Endometrium (tissue), 2 donors: Measurements from ENCODE around the gene PRLR.

Experiments
- FAIRE-seq: peaks from 2 replicates; lab custom pipeline; 2012; peaks lifted over from hg19 to GRCh38; lab: Jason Lieb, UNC
- donor health status: control.
- donor health status: control.

The PRLR gene

DNA sequence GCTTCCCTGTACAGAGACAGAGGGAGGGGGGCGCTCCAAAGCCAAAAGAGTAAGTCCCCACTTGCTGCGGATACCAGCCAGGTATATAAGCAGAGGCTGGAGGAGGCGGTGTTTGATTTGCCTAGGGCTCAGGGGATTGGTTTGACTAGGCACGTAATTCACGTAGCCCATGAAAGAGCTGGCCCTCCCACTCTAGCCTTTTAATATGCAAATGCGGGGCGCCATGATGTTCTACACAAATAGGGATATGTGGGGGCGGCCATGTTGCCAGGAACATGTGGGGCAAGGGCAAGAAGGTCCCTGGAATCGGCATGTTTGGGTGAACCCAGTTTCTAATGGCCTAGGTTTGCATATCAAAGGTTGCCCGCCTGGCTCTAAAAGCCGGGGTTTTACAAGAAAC is 3.3 kb upstream of the PRLR start:
- no peak for FAIRE-seq

DNA sequence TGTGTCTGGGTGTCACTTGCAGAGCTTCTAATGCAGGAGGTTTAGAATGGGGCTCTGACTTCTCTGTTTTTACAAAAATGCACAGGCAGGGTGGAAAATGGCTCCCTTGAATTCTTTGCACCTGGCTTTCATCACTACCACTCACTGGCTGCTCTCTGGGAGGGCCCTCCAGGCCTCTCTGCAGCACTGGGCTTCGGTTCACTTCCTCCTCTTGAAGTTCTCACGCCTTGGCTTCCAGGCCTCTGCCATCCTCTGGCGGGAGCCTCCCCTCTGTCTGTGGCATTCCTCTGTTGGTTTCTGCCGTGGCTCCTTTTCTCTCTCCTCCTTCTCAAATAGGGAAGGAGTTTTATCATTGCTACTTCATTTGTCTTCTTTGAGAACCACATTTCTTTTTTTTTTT is 2.8 kb upstream of the PRLR start:
- no peak for FAIRE-seq

DNA sequence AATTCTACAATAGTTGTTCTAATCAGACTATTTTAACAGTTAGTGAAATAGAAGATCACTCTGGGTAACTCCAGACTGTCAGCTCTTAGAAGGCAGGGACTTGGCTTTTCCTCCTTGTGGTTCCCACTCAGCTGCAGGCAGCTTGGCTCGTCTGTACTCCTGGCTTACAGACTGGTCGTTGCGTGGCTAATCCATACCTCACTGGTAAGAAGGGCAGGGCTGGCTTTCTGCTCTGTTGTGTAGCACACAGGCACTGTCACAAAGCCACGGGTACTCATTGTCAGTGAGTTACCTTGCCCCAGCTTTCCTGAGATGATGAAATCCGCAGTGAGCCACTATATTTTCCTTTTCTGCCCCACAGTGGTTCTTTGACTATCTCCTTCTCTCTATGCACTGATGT is 1.8 kb upstream of the PRLR start:
- FAIRE-seq = no peak

DNA sequence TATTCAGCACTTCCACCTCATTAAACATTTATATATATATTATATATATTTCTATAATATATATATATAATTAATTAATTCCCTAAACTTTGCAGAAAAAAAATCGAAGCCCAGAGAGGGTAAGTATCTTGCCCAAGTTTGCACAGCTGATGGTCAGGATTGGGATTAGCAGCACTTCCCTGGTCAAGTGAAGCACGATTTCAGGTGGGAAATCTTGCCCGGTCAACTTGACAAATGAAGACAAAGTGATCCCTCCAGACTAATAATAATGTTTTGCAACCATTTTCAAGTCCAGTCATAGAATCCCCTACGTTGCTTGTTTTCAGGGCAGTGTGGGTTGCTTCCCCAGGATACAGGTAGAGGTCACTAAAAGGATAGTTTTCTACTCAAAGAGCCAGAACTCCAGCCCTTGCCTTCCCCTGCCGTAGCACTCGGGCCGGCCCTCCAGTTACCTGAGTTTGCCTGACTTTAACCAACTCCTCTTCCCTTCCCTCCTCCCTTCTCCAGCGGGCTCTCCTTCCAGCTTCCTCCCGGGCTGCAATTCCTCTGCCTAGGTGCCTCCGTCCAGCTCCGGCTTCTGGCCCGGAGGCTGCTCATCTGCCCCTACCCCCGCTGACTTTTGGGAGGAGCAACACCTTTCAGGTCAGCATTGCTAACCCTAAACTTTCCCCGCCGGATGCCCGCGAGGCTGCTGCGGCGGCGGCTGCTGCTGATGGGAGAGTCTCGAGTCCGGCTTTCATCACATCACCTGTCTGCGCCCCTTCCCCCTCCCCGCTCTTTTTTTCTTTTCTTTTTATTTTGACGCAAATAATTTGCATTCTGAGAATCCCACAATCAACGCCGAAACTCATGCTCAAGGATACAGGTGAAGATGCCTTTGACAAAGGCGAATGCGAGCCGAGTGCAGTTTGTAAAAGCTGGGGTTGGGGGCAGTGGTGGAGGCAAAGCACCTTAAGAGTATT is 930 bp downstream of the PRLR start:
- no peak for FAIRE-seq

GRCh38 chr5:35228310-35228709 is 2.0 kb downstream of the PRLR start:
- FAIRE-seq = no peak

DNA sequence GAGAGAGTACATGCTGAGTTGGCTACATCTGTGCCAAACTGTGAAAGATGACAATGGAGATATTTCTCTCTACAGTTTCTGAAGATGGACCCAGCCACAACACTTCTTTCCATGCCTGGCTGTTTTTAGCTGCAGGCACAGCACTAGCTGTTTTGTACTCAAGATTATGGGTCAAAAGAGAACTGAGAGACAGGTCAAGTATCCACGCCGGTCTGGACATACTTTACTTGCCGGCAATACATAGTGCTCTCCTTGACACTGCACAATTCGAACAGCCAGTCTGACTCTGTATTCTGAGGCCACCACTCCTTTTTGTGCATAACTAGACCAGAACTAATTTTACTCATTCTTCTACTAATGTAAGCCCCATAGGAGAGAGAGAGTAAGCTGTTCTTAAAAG is 2.6 kb downstream of the PRLR start:
- no peak for FAIRE-seq

GRCh38 chr5:35223787-35224395 is 6.4 kb downstream of the PRLR start:
- no peak for FAIRE-seq

DNA sequence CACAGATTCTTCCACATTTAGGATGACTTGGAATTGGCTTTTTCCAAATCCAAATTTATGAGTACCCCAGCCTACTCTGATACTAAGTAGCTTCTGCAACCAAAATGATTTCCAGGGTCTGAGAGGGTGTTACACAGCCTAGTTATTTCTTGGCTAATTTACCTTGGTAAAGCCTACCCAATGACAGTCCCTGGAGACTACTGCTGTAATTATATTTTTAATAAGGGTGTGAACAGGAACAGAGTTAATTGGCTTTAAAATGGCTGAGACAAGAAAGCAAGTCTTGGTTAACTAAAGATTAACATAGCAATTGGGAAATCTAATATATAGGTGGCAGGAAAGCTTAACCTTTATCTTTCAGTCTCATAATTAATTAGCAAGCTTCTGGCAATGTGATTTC is 9.3 kb downstream of the PRLR start:
- no peak for FAIRE-seq

- FAIRE-seq = no peak
These were observed 11.3 kb downstream of the PRLR start for GRCh38 chr5:35218981-35219380.

DNA sequence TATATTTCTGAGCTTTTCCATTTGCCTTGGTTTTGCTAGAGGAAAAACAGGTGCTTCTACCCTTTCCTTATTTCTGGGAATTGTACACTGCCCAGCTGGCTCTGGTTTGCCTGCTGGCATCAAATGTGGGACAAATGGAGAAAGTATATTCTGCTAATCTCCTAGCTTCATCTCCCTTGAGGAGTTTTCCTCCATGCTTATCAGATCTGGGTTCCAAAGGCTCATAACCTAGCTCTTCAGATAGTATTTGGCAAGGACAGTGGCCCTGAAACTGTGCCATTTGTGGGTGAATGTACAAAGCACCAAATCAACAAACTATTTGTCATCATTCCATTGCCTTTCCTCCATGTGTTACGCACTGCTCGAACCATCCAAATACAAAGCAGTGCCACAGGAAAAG is 16.2 kb downstream of the PRLR start:
- FAIRE-seq = no peak

DNA sequence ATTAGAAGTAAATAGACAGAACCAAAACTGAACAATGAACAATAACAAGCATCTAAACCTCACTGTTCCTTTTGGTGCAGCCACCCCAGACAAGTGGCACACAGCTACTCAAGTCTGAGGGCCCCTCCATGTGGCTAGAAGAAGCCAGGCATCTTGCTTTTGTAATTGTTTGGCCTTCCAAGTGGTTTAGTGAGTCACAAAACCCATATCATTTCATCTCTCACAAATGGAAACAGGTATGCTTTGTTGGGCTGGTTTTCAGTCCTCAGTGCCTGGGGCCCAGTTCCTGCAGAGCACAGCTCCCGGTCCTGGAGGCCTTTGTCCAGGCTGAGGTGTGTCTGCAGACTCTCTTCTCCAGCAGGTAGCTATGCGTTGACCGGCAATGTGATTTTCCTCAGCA is 16.7 kb downstream of the PRLR start:
- no peak for FAIRE-seq

GRCh38 chr5:35212122-35212982 is 17.9 kb downstream of the PRLR start:
- no peak for FAIRE-seq

GRCh38 chr5:35209862-35210261 is 20.4 kb downstream of the PRLR start:
- no peak for FAIRE-seq

DNA sequence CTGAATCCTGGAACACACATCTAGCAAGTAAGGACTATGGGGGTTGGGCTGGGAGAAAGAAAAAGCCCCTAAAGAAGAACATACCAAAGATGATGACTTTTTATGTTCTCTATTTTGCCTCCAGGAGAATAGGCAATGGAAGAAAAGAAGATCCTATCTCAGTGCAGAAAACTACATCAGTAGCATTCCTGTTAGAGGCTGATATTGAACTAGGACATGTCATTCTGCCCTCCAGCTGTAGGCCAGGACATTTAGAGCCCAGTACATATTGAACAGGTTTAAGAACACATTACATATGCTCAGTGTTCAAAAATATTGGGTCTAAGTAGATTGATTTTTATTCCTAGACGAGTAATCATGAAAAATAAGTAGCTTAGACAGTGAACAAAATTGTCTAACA is 24.7 kb downstream of the PRLR start:
- FAIRE-seq = no peak

DNA sequence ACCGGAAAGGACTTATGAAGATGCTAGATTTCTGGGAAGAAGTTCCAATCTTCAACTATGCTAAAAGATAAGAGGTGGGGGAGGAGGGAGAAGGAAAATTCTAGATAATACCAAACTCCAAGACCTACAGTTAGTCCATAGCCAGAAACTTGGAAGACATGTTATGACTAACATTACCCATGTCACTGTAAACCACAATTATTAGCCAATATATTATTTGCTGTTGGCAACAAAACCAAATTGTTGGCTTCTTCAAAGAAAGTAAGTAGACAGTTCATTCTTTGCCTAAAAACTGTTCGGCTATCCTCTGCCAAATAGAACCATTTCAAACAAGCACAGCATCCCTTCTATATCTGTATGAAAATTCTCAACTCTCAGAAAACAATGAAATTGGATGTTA is 25.1 kb downstream of the PRLR start:
- no peak for FAIRE-seq

DNA sequence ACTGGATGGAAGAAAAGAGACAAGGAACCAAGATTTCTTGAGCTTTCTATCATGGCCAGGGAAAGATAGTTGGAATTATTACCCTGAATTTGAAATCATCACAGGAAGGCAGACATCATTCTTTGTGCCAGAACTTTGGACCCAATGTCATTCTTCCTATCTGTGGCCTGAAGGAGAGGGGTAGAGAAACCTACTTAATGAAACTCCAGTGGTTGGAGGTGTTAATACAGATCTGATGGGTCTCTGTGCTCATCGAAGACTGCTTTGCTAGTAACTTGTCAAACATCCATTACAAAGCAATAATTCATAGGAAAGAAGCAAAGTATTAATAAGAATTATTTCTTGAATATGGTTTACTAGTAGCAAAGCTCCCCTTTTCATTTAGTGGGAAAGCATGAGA is 26.9 kb downstream of the PRLR start:
- FAIRE-seq = no peak

- no peak for FAIRE-seq
These were observed 27.8 kb downstream of the PRLR start for GRCh38 chr5:35202319-35203111.

GRCh38 chr5:35201291-35201690 is 29.0 kb downstream of the PRLR start:
- FAIRE-seq = no peak

DNA sequence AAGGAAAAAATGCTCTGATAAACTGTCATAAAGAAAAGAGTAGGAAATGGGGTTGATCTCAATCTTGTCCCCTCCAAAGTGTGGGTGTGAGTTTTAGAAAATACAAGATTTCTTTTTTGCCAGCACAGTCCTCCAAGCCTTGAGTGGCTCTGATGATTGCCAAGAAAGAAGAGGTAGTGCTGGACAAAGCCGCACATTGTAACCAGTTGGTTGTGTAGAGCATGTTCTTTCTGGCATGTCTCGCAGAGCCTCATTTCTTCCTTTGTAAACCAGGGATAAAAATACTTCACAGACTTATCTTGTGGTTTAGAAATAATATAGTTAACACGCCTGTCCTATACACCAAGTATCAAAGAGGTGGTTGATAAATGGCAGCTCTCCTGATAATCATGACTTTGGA is 30.4 kb downstream of the PRLR start:
- FAIRE-seq = no peak

DNA sequence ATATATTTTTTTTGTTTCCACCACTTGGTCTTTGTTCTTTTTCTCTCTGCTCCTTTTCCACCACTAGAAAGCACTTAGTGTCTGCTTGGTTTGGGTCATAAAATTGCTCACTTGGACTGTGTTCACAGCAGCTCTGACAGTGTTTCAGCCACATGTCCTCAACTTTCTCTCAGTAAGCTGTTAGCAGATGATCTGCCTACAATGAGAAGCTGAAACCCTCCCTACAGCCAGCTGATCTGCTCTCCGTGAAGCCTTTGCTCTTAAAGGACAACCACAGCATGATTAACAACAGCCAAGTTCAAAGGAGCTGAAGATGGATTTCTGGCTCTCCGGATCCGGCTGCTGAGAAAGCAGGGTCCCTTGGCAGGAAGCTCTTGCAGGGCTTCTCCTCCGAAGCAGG is 31.6 kb downstream of the PRLR start:
- peak; percentile 80 for FAIRE-seq

GRCh38 chr5:35198075-35198474 is 32.2 kb downstream of the PRLR start:
- FAIRE-seq = no peak

GRCh38 chr5:35197351-35197750 is 32.9 kb downstream of the PRLR start:
- FAIRE-seq = no peak
